Tongue (tissue), 2 donors: ENCODE data around the gene GABRB1. TPM values are rescaled to one million over a fixed set of nuclear protein-coding genes. Genes with fewer than 3 reads are reported as not detected.

Experiments
- DNase-seq: peaks from one replicate; pipeline ENCODE4 v3.0.0-alpha.2; 2015
- total RNA-seq: library from RNA; depleted of rRNA; stranded (reverse); fragments of >200 nt; gene quantifications from one replicate; pipeline ENCODE4 v1.2.3, GENCODE V29; 2014

GABRB1 gene
- total RNA-seq, 1 donor from 2014 or later: not detected

DNA sequence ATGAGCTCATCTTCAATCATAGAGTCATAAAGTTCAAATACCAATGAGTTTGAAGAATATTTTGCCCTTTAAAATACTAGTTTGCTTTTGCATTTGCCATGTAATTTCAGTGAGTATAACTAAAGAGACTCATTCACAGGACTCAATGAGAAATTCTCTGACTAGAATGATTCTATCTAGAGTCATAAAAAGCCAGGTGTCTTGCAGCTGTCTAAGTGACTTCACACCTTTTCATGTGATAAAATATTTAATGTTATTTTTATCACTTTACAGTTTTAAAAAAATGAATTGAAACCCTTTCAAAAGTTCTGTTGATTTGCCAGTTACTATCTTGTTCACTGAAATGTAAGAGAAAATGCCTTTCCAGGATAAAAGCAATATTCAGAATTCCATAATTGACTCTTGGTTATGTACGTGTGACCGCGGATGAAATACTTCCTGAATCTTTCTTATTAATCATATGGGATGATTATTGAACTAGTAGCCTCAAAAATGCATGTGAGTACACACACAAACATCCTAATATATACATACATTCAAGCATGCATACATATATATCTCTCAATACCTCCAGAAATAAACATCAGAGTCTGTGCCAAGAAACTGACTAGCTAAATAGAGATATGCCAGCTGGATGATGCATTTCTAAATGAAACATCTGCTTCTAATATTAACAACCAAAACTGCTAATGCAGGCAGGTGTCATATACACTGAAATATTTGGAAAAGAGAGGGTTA is 87.0 kb downstream of the GABRB1 start:
- DNase-seq: no peak

DNA sequence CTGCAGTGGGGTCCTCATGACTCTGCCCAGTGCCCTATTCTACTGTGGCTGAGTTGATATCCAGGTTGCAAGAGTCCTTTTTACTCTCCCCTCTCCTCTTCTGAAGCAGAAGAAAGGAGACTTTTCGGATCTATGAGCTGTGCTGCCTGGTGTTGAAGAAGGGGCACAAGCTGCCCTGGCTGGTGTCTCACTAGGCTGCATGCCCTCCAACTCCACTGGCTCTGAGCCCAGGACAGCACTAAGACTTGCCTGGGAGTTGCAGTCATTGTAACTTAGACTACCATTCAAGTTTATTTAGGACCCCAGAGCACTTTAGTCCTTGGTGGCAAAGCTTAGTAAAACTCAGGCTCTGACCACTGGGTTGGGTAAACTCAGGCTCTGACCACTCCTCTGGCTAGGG is 89.4 kb downstream of the GABRB1 start:
- DNase-seq: no peak

DNA sequence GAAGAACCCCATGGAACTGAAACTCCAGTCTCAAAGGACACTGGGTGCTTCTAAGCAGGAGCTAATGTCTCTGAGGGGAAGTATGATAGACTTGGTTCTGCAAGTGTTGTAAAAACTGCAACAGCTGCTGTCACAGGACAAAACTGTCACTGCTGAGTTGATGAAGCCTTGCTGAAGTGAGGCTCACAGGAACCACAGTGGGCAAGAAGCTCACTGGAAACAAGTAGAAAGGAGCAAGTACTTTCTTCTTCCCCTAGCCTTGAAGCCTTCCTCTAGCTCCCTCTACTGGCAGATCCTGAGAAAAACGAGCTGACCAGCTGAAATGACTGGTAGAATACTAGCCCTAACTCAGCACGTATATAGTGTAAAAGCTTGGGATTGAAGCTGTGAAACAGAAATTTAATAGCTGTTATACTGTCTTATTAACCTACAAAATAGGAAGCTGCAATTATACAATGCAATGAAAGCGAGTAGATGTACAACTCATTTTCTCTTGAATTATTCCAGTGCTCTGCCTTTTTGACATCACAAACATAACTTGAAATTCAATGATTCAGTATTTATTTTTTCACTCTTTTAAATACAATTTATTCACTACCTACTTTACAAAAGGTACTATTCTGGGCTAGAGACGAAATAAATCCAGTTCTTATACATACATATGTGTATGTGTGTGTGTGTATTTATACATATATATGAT is 91.4 kb downstream of the GABRB1 start:
- peak; percentile 83 for DNase-seq

- no peak for DNase-seq
These were observed 97.6 kb downstream of the GABRB1 start for GRCh38 chr4:47128991-47129390.

DNA sequence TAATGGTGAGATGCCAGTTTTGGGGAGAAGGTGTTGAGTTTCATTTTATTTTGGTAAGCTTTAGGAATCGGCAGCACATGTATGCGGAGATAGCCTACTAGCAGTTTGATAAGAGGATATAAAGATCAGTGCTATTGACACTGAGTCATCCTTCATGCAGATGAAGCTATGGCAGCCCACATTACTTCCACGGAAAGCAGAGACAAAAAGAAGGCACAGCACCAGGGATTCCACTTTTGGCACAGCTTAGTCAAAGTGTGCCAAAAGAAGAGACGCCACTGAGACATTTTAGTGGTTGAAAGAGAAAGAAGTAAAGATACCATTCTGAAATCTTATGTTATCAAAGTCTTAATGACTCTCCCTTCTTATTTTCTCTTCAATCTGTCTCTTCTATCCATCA is 103.8 kb downstream of the GABRB1 start:
- DNase-seq: no peak

- no peak for DNase-seq
These were observed 111.9 kb downstream of the GABRB1 start for GRCh38 chr4:47143261-47143660.

DNA sequence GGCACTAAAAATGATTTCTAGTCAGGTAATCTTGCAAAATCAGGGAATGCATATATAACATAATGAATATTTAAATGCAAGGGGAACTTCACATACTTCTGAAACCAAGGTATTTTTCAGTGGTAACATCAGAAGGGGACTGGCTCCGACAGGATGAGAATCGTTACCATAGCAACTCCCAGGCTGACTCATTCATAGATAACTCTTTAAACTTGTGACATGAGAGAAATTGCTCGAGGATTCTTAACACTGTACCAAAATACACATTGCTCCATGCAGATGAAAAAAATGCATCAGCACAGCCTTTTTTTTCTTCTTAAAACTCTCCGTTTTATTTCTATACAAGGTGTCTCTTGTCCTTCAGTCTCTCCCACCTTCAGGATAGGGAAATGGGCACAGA is 114.3 kb downstream of the GABRB1 start:
- no peak for DNase-seq

GRCh38 chr4:47154816-47155370 is 123.5 kb downstream of the GABRB1 start:
- no peak for DNase-seq

DNA sequence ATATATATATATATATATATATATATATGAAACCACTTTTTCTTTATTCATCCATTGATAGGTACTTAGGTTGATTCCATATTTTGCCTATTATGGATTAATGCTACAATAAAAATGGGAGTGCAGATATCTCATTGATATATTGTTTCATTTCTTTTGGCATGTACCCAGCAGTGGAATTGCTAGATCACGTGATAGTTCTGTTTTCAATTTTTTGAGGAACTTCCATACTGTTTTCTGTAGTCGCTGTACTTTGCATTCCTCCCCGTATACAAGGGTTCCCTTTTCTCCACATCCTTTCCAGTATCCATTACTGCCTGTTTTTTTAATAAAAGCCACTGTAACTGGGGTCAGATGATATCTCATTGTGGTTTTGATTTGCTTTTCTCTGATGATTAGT is 124.6 kb downstream of the GABRB1 start:
- DNase-seq: no peak

GRCh38 chr4:47160095-47160494 is 128.7 kb downstream of the GABRB1 start:
- DNase-seq: no peak

DNA sequence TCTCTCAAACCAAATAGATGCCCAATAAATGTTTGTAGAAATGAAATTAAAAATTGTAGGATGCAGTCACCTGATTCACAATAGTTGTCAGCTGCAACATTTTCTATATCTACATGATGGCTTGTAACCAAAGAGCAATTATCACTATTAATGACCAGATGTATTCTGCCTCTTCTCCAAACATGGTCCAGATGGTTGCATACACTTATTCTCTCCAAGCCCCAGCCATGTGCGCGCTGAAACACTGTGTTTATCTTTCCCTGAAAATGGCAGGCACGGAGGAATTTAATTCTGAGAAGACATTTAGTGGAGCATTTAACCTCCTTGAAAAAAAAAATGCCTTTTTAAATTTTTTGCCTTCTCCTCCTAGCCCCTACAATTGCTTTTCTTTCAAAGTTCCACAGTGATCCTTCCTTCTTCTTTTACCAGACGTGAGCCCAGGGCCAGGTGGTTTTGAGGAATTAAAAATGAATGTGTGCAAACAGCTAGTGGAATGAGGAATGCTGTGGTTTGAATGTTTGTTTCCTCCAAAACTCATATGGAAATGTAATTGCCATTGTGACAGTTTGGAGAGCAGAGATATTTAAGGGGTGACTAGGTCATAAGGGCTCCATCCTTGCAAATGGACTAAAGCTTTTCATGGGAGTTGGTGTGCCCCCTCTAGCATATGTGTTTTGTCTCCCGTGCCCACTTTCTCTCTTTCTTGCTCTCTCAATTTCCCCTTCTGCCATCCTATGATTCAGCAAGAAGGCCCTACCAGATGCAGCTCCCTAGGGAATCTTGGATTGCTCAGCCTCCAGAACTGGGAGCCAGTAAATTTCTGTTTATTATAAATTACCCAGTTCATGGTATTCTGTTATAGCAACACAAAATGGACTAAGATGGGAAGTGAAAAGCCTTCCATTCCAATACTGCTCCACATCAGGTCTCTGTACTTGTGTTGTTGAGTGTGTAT is 136.0 kb downstream of the GABRB1 start:
- no peak for DNase-seq

GRCh38 chr4:47184083-47184482 is 152.7 kb downstream of the GABRB1 start:
- no peak for DNase-seq

DNA sequence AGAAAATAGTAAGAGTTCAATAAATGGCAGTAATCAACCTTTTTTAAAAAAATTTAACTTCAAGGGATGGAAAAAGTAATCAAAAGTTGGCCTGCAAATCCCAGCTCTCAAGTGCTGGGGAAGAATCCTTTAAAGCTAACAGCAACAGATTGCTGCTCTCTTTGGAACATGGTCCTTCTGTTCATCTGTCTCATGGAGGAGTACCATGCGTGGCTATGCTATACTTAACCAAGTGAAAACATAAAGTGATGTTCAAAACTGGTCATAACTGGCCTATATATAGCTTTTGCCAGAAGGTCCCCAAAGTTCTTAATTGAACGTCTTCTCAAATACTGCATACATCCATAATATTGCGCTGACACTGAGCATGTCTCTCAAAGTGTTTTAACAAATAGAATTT is 154.4 kb downstream of the GABRB1 start:
- no peak for DNase-seq

DNA sequence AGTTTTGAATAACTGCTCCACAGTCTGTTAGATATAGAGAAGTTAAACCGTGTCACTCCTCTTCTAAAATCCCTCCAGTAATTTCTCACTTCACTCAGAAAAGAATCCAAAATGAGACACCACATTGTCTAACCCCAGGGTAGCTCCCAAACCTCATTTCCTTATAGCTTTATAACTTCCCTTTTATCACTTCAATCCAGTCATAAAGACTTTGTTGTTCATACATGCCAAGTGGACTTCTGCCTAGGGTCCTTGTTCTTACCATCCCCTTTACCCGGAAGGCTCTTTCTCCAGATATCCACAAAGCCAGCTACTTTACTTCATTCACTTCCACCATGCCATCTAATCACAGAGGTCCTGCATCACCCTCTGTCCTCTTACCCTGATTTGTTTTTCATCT is 156.2 kb downstream of the GABRB1 start:
- DNase-seq: no peak

DNA sequence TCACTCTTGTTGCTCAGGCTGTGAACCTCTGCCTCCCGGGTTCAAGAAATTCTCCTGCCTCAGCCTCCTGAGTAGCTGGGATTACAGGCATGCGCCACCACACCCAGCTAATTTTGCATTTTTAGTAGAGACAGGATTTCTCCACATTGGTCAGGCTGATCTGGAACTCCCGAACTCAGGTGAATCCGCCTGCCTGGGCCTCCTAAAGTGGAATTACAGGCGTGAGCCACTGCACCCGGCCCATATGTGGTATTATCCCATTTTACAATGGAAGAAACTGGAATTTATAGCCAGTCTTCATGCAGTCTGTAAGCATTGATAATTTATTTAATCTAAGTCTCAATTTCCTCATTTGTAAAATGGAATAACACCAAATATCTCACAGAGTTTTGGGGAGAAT is 161.8 kb downstream of the GABRB1 start:
- DNase-seq: no peak

DNA sequence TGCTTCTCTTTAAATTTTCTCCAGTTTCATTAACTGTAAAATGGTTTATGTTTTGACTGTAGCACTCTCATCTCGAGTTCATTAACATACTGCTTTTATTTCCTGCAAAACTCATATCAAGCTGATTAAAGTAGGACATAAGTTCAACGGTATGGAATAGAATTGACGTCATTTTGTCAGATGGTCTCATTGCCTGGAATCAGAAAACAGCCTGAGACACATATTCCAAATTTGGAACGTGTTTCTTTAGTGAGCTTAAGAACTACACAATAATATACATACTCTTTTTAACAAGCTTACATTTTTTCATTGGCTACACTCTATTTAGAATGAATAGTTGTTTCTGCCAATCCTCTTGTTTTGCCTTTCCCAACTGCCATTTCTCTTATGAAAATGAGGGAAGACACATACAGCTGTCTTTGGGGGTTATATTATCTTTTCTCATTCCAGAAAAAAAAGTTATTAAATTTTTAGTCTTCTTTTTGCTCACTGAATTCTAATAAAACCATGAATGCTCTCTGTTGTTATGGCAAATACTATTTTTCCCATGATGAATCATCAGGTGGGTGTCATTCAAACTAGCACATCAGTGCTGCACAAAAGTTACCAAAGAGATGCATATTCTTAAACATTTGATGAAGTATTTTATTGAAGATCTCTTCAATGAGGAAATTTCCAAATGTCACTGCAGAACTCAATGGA is 162.8 kb downstream of the GABRB1 start:
- DNase-seq: no peak

- no peak for DNase-seq
These were observed 164.3 kb downstream of the GABRB1 start for GRCh38 chr4:47195706-47196105.

DNA sequence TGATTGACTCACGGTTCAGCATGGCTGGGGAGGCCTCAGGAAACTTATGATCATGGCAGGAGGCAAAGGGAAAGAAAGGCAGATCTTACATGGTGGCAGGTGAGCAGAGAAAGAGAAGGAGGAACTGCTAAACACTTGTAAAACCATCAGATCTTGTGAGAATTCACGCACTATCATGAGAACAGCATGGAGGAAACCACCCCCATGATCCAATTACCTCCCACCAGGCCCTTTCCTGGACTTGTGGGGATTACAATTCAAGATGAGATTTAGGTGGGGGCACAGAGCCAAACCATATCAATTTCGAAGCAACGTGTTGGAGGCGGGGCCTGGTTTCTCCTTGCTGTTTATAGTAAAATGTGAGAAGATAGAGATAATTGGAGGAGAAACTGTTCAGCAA is 167.4 kb downstream of the GABRB1 start:
- DNase-seq: no peak

DNA sequence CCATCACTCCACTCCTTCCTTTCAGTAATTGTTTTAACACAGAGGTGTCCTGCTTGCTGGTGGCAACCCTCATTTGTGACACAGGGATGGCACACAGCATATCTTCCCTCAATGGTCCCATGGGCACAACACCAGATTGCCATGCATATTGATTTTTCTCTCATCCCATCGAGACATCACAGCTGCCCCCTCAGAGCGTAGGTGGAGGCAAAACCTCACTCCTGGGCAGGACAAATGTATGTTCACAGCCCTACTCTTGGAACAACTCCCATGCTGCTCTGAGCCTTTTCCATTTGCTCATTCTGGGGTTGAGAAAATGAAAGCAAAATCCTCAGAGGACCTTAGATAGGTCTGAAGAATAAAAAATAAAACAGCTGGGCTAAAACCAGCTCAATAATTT is 172.2 kb downstream of the GABRB1 start:
- DNase-seq: no peak

DNA sequence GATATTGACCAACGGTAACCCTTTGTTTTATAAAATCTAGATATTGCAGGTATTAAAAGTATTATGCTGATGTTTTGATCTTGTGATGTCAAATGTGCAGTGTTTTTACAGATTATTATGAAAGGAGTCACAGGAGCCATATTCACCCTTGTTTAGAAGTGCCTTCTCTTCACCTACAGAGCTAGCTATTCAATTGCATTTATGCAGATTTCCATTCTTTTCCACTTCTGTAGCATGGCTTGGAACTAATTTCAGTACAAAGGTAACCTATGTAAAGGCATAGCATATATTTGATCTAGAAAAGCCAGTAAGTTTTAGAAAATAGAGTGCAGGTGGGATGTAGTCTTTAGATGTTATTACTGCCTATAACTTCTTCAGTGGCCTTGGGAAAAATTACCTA is 176.2 kb downstream of the GABRB1 start:
- no peak for DNase-seq

DNA sequence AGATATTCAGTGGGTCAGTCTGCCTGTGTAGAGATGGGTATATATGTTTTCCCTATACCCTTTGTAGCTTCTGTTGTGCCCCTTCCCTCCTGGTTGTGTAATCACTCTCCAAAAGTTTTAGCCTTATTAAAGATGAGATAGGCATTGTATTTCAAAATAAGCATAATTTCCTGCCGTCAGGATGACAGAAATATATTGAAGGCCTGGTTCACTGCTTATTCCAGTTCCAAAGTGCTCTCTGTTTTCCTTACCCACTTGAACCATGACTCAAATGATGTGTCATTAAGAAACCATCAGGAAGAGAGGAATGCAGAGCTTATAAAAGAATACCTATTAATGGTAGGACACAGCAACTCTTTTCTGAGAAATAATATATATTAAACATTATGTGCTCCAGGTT is 178.5 kb downstream of the GABRB1 start:
- no peak for DNase-seq

DNA sequence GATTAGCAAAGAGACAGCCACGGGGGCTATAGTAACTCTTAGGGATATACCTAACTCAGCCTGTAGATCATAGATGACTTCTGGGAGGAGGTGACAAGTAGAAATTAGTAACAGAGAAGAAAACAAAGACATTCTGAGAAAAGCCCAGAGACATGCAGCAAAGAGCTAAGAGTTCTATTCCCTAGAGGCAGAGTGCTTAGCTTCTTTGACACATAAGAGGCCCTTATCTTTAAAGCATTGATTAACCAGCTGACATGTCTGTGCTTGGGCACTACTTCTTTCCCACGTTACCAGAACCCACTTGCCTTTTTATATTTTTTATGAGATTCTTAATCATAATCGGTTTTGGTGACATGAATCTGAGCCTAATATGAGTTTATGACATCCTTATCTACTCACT is 179.5 kb downstream of the GABRB1 start:
- no peak for DNase-seq
